Stimulated activated CD8-positive, alpha-beta memory T cell treated with anti-CD3 and anti-CD28 coated beads, Interleukin-15, amount 100 ng/mL, for 24 hours (primary cell): ENCODE results near the gene LRRC74B.

Source experiments
- DNase-seq: peaks from one replicate; pipeline ENCODE4 v3.0.0-alpha.2; 2020; ENCODE audit warnings: low read depth

LRRC74B gene

DNA sequence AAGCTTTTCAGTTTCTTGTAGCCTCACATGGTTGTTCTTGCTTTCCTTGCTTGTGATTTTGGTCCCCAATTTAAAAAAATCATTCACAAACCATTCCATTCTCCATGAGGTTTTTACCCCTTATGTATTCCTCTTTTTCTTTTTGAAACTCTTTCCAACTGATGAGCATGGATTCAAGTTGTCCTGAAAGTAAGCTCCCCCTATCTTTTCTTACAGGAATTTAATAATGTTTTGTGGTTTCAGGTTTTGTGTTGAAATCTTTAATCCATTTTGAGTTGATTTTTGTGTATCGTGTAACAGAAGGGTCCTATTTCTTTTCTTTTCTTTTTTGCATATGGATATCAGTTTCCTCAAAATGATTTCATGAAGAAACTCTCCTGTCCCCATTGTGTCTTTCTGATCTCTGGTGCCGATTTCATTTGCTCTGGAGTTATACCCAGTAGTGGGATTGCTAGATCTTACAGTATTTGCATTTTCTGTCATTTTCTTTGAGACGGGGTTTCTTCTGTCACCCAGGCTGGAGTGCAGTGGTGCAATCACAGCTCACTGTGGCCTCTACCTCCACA, 58.5 kb downstream of the LRRC74B start:
- DNase-seq: no peak

DNA sequence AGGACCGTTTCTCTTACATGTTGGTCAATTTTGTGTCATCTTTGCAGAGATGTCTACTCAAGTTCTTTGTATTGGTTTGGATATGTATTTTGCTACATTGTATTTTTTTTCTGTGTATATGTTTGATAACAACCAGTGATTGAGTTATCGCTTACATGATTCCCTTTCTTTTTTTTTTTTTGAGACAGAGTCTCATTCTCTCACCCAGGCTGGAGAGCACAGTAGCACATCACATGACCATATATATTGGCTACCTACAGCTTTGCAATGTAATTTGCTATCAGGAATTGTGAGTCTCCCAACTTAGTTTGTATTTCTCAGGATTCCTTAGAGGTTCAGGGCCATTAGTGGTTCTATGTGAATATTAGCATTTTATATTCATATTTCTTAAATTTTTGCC, 59.5 kb downstream of the LRRC74B start:
- no peak for DNase-seq

DNA sequence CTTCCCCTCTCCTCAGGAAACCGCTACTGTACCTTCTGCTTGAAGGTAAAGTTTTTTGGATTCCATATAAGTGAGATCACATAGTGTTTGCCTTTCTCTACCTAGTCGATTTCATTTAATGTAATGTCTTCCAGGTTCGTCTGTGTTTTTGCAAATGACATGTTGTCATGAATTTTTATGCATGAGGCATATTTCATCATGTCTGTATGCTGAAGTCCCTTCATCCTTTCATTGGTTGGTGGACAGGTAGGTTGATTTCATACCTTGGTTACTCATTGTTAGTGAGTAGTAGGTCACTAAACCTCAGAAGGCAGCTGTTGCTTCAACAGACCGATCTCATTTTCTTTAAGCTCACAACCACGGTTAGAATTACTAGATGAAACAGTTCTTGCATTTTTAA, 60.3 kb downstream of the LRRC74B start:
- no peak for DNase-seq

DNA sequence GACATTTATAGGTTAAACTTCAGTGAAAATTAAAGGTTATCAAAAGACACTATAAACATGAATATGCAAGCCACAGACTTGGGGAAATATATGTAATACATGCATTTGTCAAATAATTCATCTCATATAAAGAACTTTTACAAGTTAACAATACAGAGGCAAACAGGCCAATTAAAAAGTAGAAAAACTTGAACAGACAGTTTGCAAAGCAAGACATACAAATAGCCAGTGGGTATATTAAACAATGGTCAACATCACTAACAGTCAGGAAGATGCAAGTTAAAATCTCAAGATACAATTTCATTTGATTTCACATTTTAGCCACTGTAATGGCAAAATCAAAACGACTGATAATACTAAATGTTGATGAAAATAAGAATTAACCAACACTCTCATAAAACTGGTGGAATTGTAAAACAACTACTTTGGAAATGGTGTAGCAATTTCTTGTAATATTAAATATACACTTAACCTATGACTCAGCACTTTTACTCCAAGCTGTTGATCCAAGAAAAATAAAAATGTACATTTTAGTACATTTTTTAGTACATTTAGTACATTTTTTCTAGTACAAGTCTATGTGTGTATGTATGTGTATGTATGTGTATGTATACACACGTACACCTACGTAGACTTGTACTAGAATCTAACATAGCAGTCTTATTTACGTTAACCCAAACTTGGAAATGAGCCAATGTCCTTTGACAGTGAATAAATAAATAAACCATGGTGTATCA, 62.8 kb downstream of the LRRC74B start:
- DNase-seq: no peak
